GM10248 (cell line): Measurements from ENCODE around the gene PTPRN2.
"Not testable (repeated sequence)": the region's sequence is repeated elsewhere in the genome, so short reads cannot be mapped to it uniquely, and the experiment has no call there.

ENCODE experiments used
- CTCF ChIA-PET: fragments of 300-600 bp; sonication (Branson Sonifier 250); formaldehyde crosslinking; extraction: SDS; loops from one replicate; lab custom pipeline; 2021; ENCODE audit warnings: antibody characterized with exemption; lab: Yijun Ruan, JAX
- POLR2A ChIA-PET: fragments of 350-650 bp; sonication (Branson Sonifier 250); formaldehyde crosslinking; extraction: SDS; loops from one replicate; lab custom pipeline; 2020; ENCODE audit warnings: antibody characterized with exemption; lab: Yijun Ruan, JAX
- DNase-seq: peaks from one replicate; pipeline ENCODE4 v3.0.0; 2012; ENCODE audit errors: extremely low spot score
- TF ChIP-seq, protein P1 (sequence below): IDR thresholded peaks from 2 replicates; pipeline ENCODE4 v1.5.1; 2012; ENCODE audit warnings: mild to moderate bottlenecking, low read depth; ENCODE audit errors: extremely low read depth, missing control alignments, control extremely low read depth

Gene PTPRN2

DNA sequence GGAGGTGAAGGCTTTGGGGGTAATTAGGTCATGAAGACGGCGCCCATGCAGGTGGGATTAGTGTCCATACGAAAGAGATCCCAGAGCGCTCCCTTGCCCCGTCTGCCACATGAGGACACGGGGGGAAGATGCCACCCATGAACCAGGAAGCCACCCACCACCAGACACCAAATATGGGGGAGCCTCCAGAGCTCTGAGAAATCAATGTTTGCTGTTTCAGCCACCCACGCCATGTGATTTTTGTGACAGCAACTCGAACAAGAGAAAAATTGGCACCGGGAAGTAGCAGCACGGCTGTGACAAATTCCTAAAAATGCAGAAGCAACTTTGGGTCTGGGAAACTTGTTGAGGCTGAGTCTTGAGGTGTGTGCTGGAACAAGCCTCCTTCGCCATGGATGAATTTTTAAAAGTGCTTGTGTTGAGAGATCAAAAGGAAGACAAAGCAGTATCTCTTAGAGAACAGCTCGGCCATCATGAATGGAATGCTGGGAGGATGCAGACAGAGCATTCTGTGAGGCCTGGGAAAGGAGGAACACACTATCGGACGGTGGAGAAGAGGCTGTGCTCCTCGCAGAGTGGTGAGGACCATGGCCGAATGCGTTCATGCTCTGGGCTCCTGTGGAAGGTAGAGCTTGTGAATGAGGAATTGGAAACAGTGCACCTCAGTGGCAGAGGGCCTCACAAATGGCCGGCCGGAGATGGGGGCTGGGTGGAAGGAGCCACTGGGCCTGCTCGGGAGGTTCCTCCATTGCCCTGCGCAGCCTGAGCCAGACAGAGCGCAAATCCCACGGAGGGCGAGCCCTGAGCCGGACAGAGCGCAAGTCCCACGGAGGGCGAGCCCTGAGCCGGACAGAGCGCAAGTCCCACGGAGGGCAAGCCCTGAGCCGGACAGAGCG, 277.5 kb downstream of the PTPRN2 start:
- ChIA-PET POLR2A (no interaction called here), CTCF (no interaction called here)
- TF ChIP-seq, protein P1, sequence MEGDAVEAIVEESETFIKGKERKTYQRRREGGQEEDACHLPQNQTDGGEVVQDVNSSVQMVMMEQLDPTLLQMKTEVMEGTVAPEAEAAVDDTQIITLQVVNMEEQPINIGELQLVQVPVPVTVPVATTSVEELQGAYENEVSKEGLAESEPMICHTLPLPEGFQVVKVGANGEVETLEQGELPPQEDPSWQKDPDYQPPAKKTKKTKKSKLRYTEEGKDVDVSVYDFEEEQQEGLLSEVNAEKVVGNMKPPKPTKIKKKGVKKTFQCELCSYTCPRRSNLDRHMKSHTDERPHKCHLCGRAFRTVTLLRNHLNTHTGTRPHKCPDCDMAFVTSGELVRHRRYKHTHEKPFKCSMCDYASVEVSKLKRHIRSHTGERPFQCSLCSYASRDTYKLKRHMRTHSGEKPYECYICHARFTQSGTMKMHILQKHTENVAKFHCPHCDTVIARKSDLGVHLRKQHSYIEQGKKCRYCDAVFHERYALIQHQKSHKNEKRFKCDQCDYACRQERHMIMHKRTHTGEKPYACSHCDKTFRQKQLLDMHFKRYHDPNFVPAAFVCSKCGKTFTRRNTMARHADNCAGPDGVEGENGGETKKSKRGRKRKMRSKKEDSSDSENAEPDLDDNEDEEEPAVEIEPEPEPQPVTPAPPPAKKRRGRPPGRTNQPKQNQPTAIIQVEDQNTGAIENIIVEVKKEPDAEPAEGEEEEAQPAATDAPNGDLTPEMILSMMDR, result no peak
- no peak for DNase-seq

DNA sequence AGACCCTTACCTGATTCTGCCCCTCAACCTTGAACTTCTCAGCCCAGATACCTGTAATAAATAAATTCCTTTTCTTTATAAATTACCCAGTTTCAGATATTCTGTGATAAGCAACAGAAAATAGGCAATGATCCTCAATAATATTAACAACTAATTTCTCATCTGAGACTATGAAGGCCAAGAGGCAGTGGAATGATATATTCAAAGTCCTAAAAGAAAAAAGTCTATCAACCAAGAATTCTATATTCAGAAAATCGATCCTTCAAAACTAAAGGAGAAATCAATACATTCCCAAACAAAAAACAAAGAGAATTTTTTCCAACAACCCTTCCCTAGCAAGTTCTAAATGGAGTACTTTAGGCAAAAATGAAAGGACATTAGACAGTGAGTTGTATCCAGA, 279.6 kb downstream of the PTPRN2 start:
- POLR2A ChIA-PET, result no interaction called here
- TF ChIP-seq, protein P1, result no peak
- no peak for DNase-seq
- CTCF ChIA-PET, result no interaction called here

DNA sequence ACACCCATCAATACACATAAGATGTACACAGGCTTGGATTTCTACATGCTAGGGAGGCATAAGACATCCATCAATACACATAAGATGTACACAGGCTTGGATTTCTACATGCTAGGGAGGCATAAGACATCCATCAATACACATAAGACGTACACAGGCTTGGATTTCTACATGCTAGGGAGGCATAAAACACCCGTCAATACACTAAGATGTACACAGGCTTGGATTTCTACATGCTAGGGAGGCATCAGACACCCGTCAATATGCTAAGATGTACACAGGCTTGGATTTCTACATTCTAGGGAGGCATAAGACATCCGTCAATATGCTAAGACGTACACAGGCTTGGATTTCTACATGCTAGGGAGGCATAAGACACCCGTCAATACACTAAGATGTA, 283.6 kb downstream of the PTPRN2 start:
- POLR2A ChIA-PET, CTCF ChIA-PET, DNase-seq: not testable (repeated sequence)

DNA sequence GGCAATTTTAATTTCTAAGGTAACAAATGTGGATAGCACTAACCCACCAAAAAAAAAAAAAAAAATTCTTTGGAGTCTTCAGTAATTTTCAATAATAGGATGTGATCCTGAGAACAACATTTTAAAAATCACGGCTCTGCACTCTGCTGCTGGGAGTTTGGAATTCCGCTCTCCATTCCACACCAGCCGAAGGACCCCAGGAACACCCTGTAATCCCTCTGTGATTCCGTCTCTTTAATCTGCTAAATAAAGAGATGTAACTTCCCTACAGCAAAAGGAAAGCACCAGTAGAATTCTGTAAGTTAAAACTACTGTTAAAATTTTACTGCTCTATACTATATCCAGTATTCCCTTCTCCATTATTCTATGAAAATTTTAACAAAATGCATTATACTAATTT, 284.5 kb downstream of the PTPRN2 start:
- TF ChIP-seq, protein P1, result no peak
- ChIA-PET CTCF (no interaction called here), POLR2A (no interaction called here)
- DNase-seq, result no peak

DNA sequence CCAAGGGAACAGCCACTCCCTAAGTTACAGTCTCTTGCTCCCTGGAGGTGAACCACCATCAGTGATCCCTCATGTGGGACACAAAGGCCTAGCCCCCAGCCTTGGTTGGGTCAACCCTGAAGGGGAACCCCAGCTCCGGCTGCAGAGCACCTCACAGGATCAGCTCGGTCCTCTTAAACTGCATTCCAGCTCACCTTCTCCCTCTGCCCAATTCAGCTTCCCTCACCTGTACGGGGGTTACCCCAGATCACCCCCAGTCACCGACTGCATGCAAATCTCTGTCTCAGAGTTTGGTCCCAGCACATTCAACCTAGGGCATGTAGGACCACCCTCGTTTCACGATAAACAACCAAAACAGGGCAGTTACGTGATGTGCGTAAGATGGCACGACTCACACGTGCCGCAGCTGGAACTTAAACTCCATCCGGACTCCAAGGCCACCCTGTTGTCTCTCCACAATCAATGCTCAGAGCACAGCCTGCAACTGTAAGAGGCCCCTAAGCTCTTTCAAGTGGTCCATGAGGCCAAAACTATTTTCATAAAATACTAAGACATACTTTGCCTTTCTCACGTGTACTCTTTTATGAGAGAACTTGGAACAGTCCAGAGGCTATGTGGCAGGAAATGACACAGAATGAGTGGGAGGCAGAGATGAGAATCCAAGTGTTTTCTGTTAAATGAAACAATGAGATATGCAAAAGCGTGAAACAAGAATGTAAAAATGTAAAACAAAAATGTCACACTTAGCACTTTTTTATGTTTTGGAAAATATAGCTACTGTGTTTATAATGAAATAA, 285.2 kb downstream of the PTPRN2 start:
- no peak for DNase-seq
- ChIA-PET CTCF (interaction anchor here (1.7 kb wide), 1 partner anchor 10 kb away, joined by 4 read pairs; no protein-coding TSS in a partner anchor), POLR2A (no interaction called here)
- TF ChIP-seq, protein P1, result no peak

DNA sequence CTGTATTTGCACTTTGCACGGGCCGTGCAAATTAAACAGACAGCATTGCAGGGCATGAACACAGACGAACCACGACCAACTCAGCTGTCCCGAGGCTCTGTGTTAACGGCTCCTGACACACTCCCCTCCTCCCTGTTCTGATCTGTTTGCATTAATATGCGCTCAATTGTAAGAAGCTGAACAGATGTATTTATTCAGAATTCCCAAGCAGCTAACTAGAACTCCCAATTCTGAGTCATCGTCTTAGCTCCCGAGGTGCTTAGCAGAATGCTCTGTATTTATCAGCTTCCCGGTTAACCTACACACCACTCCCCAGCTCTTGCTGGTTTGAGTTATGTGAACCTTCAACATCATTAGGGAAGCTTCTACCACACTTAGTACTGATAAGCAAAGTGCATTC, 286.4 kb downstream of the PTPRN2 start:
- ChIA-PET CTCF (interaction anchor here (1.7 kb wide), 1 partner anchor 9 kb away, joined by 4 read pairs; no protein-coding TSS in a partner anchor), POLR2A (no interaction called here)
- TF ChIP-seq, protein P1, result no peak
- DNase-seq, result no peak

DNA sequence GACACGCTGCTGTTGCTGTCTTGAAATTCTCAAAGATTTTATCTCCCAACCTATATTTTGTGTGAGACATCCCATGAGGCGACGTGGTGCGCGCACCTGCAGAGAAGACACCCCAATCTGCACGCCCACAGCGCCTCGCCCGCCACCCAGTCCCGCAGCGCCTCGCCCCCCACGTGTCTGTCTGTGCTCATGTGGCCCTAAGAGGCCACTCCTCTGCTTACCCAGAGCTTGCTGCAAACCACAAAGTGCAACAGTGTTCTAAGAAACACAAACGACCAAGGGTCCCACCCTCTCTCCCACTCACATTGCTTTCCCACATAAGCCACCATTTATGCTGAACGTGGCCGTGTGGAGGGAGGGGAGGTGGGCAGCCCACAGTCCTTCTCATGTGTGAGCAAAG, 287.2 kb downstream of the PTPRN2 start:
- ChIA-PET POLR2A (no interaction called here), CTCF (no interaction called here)
- DNase-seq, result no peak
- TF ChIP-seq, protein P1, result no peak
